ENCODE measurements around the gene SP3.

GRCh38 chr2:173997269-173997668 is 32.1 kb upstream of the SP3 start:
- no peak for TF ChIP-seq YY1 (IDR thresholded peaks at IDR 0.05; ENCODE audit: low read depth, low read length)
- no peak for TF ChIP-seq ATF3 (IDR thresholded peaks at IDR 0.05; ENCODE audit: insufficient read depth, low read depth, low read length)
- no peak for TF ChIP-seq CTCF (IDR thresholded peaks at IDR 0.05; ENCODE audit: control extremely low read depth in 1 of 3, insufficient read depth in 1 of 3, low read depth in 1 of 3, low read length in 3 of 3)
- no peak for TF ChIP-seq POLR2A (IDR thresholded peaks at IDR 0.05; ENCODE audit: control extremely low read depth in 1 of 2, low read depth in 2 of 2, low read length in 2 of 2)
- TF ChIP-seq RXRA (IDR thresholded peaks at IDR 0.05; ENCODE audit: insufficient read depth, low read depth, low read length), result no peak
- no peak for TF ChIP-seq RAD21 (IDR thresholded peaks at IDR 0.05 in 1 of 2, conservative IDR thresholded peaks at IDR 0.05 in 1 of 2; ENCODE audit: low read depth in 2 of 2, low read length in 2 of 2)
- TF ChIP-seq EZH2 (IDR thresholded peaks at IDR 0.05; ENCODE audit: low read depth, low read length, severe bottlenecking), result no peak
- TF ChIP-seq KDM1A (IDR thresholded peaks at IDR 0.05; ENCODE audit: borderline replicate concordance, low read length), result no peak

Data from H1 (cell line).